Stimulated activated memory B cell treated with anti-CD40 and anti-IgM and Interleukin-4, amounts not matched to agents 10 μg/mL and 1 μg/mL and 100 μg/mL, for 72 hours (primary cell): ENCODE data around the gene RMRP.
"Not testable (repeated sequence)": the region's sequence is repeated elsewhere in the genome, so short reads cannot be mapped to it uniquely, and the experiment has no call there.

Experiments
- ATAC-seq: fragments of 150-1000 bp; cut with Tn5 transposase; 2 replicates; pipeline ENCODE4 v1.10.0; 2021
- H3K27ac Mint-ChIP-seq: one replicate; pipeline ENCODE4 v1.8.0; 2022; ENCODE audit warnings: mild to moderate bottlenecking, mixed read lengths
- H3K27me3 Mint-ChIP-seq: one replicate; pipeline ENCODE4 v1.8.0; 2022; ENCODE audit warnings: mixed read lengths
- H3K36me3 Mint-ChIP-seq: one replicate; pipeline ENCODE4 v1.8.0; 2022; ENCODE audit warnings: mixed read lengths
- H3K4me1 Mint-ChIP-seq: one replicate; pipeline ENCODE4 v1.8.0; 2022; ENCODE audit warnings: mixed read lengths
- H3K4me3 Mint-ChIP-seq: one replicate; pipeline ENCODE4 v1.8.0; 2022; ENCODE audit warnings: mild to moderate bottlenecking, moderate library complexity, mixed read lengths
- H3K9me3 Mint-ChIP-seq: one replicate; pipeline ENCODE4 v1.8.0; 2022; ENCODE audit warnings: mixed read lengths

Gene RMRP

DNA sequence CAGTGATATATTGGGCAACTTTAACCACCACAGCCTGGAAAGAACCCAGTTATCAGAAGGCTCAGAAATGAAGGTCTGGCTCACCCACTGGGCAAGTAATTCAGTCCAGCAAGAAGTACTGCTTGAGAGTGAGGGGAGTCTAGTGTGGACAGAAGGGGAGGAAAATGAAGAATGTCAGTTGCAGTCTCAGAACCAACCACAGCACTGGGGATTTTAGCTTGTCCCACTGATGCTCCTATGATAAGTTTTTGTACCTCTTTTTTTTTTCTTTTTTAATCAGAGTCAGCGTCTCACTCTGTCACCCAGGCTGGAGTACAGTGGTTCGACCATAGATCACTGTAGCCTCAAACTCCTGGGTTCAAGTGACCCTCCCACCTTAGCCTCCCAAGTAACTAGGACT, 30.2 kb downstream of the RMRP start:
- H3K36me3 Mint-ChIP-seq: no peaks in the 10 kb centered on the region
- peak overlapping the region; percentile 24 for H3K4me3 Mint-ChIP-seq
- peaks cover 28% of the 10 kb centered on the region for H3K4me1 Mint-ChIP-seq
- no peaks in the 10 kb centered on the region for H3K9me3 Mint-ChIP-seq
- ATAC-seq: peak; percentile 86
- H3K27ac Mint-ChIP-seq: peak overlapping the region; percentile 69
- no peaks in the 10 kb centered on the region for H3K27me3 Mint-ChIP-seq

DNA sequence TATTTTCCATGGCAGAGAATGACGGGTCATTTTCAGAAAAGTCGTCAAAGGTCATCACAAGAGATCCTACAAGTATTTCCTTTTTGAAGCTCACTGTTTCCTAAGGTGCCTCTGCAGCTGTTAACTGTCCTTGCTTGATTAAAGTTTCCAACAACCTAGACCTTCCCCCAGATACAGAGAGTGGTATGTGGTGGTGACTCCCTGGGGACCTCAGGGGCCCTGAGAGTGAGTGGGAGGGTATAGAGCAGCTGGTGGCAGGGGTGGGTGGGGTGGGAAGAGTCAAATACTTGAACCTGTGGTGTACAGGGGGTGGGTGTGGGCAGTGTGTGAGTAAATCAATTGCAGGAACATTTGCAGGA, 38.0 kb downstream of the RMRP start:
- peaks cover 76% of the 10 kb centered on the region for H3K4me1 Mint-ChIP-seq
- peak overlapping the region; percentile 80 for H3K4me3 Mint-ChIP-seq
- H3K36me3 Mint-ChIP-seq: peaks cover 13% of the 10 kb centered on the region
- peak overlapping the region; percentile 95 for H3K27ac Mint-ChIP-seq
- no peaks in the 10 kb centered on the region for H3K9me3 Mint-ChIP-seq
- ATAC-seq: peak; percentile 85
- no peaks in the 10 kb centered on the region for H3K27me3 Mint-ChIP-seq

DNA sequence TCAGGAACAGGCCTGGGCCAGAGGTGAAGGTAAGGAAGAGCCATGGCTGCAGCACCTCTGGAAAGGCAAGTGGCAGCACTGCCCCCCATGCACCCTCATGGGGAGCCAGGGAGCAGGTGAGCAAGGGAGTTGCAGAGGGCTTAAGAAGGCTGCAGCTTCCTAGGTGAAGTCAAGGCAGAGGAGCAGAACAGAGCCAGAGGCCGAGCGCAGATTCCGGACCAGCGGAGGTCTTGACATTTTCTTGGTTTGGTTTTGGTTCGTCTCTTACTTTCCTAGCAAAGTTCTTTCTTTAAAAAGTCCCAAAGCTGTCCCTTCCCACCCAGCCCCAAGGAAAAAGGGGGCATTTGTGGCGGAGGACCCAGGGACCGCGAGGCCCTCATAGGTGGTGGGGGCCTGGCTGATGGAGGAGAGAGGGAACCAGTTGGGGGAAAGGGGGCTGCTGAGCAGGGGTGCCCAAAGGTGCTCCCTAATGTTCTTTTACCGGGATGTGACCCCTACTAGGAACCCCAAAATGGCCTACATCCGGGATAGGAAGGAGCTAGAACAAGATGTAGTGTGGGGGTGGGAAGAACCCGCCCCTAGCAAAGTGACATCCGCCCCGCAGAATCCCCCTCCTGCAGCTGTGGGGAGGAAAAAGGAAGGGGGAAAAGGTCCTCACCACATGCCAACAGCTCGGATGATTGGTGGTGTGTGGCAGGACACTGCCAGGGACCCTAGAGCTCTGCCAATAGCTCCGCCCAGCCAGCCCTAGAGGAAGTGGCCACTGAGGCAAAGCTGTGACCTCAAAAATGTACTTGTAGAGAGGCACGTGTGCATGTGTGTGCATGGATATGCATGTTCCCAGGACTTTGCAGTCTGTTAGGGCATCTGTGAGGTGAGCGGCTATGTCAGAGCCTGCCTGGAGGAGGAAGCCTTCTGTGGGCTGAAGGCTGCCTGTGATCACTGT, 38.7 kb downstream of the RMRP start:
- peak overlapping the region; percentile 95 for H3K27ac Mint-ChIP-seq

DNA sequence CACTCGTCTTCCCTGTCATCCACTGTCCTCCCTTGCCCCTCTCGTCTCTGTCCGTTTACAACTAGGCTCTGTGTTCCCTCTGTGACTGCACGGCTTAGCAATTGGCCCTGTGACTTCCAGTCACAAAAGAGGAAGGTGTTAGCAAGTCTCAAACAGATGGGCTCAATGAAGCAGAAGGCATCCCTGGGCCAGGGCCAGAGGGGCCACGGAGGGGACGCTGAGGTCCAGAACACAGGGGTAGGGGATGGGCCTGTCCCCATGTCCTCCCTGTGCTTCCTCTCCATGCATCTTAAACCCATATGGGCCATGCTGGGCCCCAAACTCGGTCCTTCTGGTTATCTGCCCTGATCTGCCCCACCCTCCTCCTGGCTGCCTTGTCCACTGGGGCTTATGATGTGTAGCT, 39.5 kb downstream of the RMRP start, which contains the start of gene CD72:
Gene CD72, minus strand, starts transcription at position 89 of the 403 bp plus-strand sequence. CDS start 110 bp downstream, outside the sequence.
- Mint-ChIP-seq H3K9me3 (no peaks in the 10 kb centered on the region), H3K36me3 (peaks cover 26% of the 10 kb centered on the region), H3K4me1 (peaks cover 90% of the 10 kb centered on the region), H3K27me3 (no peaks in the 10 kb centered on the region), H3K4me3 (peak within 1 kb of the TSS; percentile 80), H3K27ac (peak within 1 kb of the TSS; percentile 95)
- peak; percentile 63 for ATAC-seq

More for the DNA sequence above, 38.7 kb downstream of the RMRP start:
- Mint-ChIP-seq H3K27me3 (no peaks in the 10 kb centered on the region), H3K9me3 (no peaks in the 10 kb centered on the region), H3K4me1 (peaks cover 82% of the 10 kb centered on the region), H3K4me3 (peak overlapping the region; percentile 80), H3K36me3 (peaks cover 19% of the 10 kb centered on the region)
- peak; percentile 82 for ATAC-seq

DNA sequence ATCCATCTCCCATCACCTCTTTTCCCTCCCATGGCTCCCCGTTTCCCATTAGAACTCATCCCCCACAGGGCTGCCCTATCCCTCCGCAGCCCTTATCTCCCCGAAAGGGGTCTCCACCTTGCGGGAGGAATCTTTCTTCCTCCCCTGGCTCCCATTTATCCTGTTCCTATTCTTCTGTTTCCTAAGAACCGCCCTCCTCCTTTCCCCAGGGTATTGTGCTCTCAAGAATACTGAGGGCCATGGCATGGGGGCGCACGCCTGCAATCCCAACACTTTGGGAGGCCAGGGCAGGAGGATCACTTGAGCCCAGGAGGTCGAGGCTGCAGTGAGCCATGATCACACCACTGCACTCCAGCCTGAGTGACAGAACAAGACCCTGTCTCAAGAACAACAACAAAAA, 40.3 kb downstream of the RMRP start:
- H3K4me3 Mint-ChIP-seq: peak overlapping the region; percentile 80
- peaks cover 93% of the 10 kb centered on the region for H3K4me1 Mint-ChIP-seq
- H3K27ac Mint-ChIP-seq: peak overlapping the region; percentile 95
- H3K27me3 Mint-ChIP-seq: no peaks in the 10 kb centered on the region
- H3K9me3 Mint-ChIP-seq: no peaks in the 10 kb centered on the region
- peaks cover 29% of the 10 kb centered on the region for H3K36me3 Mint-ChIP-seq
- no peak for ATAC-seq

DNA sequence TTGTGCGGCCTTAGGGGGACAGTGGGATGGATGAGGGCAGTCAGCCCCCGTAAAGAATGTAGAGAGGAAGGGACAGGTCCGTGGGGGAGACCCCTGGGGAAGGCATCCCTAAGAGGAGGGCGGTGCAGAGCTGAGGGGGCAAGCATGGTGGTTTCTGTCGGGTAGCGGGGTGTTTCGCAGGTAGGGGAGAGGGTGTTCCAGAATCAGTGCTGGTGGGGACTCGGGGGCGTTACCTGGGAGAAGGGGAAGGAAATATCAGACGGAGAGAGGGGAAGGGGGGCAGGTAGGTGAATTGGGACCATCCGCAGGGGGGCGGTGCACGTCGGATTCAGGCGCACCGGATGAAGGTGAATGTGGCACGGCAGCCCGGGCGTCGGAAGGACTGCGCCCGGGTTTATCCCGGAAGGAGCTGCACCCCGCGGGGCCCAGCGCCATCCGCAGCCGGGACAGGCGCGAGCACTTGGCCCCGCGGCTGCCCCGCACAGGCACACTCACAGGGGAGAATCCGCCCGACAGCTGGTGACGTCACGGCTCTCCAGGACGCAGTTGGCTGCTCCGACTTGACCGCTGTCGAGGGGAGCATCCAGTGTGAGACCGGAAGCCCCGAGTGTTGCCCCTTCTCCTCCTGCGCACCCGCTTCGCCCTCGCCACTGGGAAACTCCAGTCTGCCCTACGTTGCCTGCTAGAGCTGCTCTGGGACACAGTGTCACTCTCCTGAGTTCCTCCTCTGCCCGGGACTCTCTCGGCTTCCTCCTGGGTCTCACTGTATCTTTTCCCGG, 40.9 kb downstream of the RMRP start:
- Mint-ChIP-seq H3K27me3 (no peaks in the 10 kb centered on the region), H3K36me3 (peaks cover 31% of the 10 kb centered on the region), H3K4me1 (peaks cover 87% of the 10 kb centered on the region), H3K9me3 (no peaks in the 10 kb centered on the region), H3K27ac (peak overlapping the region; percentile 95), H3K4me3 (peak overlapping the region; percentile 80)
- ATAC-seq: peak; percentile 5

DNA sequence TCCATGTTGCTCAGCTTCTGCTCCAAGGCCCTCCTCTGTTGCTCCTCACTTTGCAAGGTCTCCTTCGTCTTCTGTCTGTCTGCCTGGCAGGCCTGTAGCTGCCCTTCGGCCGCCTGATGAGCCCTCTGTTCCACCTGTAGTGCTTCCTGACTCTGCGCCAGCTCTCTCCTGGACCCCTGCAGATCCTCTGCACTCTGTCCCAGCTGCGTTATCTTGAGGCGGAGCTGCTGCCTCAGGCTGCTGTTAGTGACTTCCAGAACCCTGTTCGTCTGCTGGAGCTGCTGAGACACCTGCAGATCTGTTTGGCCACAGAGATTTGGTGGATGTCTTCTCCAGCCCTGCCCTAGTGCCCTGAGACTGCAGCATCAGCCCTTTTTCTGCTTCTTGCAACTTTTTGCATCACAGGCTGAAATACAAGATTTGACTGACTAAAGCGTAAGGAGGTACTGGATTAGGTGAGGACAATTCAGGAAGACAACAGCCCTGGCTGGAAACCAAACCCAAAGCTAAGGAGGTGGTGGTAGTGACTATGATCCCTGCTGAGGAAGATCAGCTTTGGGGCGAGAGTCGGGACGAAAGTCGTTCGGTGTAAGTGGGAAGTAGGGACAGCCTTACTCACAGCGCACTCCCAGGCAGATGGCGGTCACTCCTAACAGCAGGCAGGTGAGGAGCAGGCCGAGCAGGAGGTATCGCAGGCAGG, 41.7 kb downstream of the RMRP start:
- Mint-ChIP-seq H3K4me1 (peaks cover 87% of the 10 kb centered on the region), H3K36me3 (peaks cover 37% of the 10 kb centered on the region), H3K4me3 (peak overlapping the region; percentile 80)

DNA sequence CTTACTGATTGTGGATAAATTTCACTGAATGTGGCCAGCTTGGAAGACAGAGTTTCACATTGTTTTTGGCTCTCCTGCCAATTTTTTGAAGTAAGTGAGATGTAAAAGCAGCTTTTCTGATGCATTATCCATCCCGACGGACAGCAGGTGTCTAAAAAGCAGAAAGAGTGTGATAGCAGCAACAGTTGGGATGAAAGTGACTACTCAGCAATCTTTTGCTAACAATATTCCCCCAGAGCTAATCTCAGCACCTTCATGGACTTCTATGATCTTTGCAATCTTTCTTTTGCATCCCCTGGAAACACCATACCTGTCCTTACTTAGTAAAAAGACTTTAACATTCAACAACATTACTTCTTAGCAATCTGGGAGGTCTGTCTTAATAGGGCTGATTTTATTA, 45.0 kb downstream of the RMRP start:
- H3K27me3 Mint-ChIP-seq: no peaks in the 10 kb centered on the region

More for the DNA sequence above, 41.7 kb downstream of the RMRP start:
- ATAC-seq: no peak
- no peaks in the 10 kb centered on the region for H3K27me3 Mint-ChIP-seq
- H3K27ac Mint-ChIP-seq: peak overlapping the region; percentile 95
- no peaks in the 10 kb centered on the region for H3K9me3 Mint-ChIP-seq

DNA sequence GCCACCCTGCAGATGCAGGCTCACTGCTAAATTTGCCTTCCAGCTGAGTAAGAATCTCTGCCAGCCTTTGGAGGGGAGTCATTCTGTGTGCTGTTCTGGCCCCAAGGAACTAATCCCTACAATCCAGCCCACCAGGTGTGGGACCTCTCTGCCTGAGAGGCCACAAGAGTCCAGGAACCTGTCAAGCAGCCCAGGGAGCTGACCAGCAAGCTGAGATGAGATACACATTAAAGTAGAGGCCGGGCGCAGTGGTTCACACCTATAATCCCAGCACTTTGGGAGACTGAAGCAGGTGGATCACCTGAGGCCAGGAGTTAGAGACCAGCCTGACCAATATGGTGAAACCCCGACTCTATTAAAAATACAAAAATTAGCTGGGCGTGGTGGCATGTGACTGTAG, 45.8 kb downstream of the RMRP start:
- H3K27ac Mint-ChIP-seq, H3K4me3 Mint-ChIP-seq, H3K9me3 Mint-ChIP-seq, ATAC-seq, H3K27me3 Mint-ChIP-seq: not testable (repeated sequence)
- Mint-ChIP-seq H3K36me3 (peaks cover 48% of the 10 kb centered on the region), H3K4me1 (peaks cover 57% of the 10 kb centered on the region)

More for the DNA sequence above, 45.0 kb downstream of the RMRP start:
- Mint-ChIP-seq H3K4me3 (no peak overlapping the region), H3K27ac (peak overlapping the region; percentile 4), H3K36me3 (peaks cover 44% of the 10 kb centered on the region), H3K9me3 (no peaks in the 10 kb centered on the region), H3K4me1 (peaks cover 57% of the 10 kb centered on the region)
- ATAC-seq: no peak

DNA sequence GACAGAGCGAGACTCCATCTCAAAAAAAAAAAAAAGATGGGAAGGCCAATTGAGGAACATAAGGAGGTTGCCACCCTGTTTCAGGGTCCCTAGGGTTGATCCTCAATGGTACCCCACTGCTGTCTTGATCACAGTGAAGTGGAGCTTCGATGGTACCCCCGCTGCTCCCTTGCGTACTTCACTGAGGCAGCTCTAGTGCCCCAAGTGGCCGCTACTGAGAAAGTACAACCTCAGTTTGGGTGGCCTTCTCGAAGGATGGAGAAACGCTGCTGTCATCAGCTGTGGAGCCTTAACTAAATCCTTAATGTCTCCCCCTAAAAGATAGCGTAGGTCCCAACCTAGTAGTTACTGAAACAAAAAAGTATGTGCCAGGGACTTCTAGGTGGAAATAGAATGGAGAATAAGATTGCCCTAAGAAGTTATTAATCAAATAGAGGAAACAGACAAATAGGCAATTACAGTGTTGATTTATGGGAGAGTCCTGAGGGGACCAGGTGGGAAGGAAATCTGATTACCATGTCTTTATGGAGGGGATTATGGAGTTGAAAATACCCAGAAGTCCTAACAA, 46.5 kb downstream of the RMRP start:
- Mint-ChIP-seq H3K9me3 (no peaks in the 10 kb centered on the region), H3K36me3 (peaks cover 48% of the 10 kb centered on the region), H3K27ac (no peak overlapping the region), H3K4me1 (peaks cover 55% of the 10 kb centered on the region), H3K4me3 (no peak overlapping the region), H3K27me3 (no peaks in the 10 kb centered on the region)
- ATAC-seq: peak; percentile 78

DNA sequence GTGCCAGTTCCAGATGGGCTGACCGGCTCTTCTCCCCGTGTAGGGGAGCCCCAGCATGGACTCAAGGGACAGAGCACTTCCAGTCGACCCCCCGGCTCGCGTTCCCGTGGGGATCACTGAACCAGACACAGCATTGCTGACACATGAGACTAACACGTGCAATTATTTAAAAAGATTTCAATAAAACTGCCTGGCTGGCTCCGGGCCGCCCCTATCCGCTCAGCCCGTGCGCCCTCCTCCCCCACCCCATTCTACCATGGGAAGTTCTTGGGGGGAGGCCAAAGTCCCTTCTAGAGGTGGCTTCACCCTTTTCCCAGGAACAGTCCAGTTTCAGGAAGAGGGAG, 48.0 kb downstream of the RMRP start:
- Mint-ChIP-seq H3K9me3 (no peaks in the 10 kb centered on the region), H3K4me1 (peaks cover 49% of the 10 kb centered on the region), H3K36me3 (peaks cover 36% of the 10 kb centered on the region), H3K27ac (no peak overlapping the region), H3K27me3 (no peaks in the 10 kb centered on the region), H3K4me3 (no peak overlapping the region)
- ATAC-seq: no peak

DNA sequence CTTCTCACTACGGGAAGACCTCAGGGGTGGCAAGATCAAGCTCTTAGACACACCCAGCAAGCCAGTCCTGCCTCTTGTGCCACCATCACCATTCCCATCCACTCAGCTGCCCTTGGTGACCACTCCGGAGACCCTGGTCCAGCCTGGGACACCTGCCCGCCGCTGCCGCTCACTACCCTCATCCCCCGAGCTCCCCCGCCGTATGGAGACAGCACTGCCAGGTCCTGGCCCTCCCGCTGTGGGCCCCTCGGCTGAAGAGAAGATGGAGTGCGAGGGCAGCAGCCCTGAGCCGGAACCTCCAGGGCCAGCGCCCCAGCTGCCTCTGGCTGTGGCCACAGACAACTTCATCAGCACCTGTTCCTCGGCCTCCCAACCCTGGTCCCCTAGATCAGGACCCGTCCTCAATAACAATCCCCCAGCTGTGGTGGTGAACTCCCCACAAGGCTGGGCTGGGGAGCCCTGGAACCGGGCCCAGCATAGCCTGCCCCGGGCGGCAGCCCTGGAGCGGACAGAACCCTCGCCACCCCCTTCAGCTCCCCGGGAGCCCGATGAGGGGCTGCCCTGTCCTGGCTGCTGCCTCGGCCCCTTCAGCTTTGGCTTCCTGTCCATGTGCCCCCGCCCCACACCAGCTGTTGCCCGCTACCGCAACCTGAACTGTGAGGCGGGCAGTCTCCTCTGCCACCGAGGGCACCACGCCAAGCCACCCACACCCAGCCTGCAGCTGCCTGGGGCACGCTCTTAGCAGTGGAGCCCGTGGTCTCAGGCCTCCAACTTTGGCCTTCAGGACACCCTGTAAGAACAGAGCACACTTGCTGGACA, 48.6 kb downstream of the RMRP start:
- Mint-ChIP-seq H3K4me1 (peaks cover 49% of the 10 kb centered on the region), H3K27ac (no peak overlapping the region), H3K36me3 (peaks cover 30% of the 10 kb centered on the region), H3K9me3 (no peaks in the 10 kb centered on the region), H3K4me3 (no peak overlapping the region), H3K27me3 (no peaks in the 10 kb centered on the region)
- no peak for ATAC-seq

DNA sequence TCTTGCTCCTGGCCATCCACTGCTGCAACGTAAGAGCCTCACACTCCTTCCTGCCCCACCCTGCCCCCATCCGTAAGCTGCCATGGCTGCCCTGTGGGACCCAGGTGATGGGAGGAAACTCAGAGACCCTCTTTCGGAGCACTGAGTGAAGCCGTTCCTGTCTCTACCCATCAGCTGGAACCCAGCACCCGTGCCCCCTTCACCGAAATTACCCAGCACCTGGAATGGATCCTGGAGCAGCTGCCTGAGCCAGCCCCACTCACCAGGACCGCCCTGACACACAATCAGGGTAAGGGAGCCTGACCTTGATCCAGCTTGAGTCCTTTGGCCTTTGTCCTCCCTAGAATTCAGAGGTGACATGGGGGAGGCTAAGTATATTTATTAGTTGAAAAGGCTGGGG, 49.6 kb downstream of the RMRP start:
- Mint-ChIP-seq H3K4me1 (peaks cover 49% of the 10 kb centered on the region), H3K4me3 (no peak overlapping the region), H3K36me3 (peaks cover 21% of the 10 kb centered on the region), H3K9me3 (no peaks in the 10 kb centered on the region), H3K27me3 (no peaks in the 10 kb centered on the region), H3K27ac (no peak overlapping the region)
- no peak for ATAC-seq
